ENCODE results near the gene MINDY1.

DNA sequence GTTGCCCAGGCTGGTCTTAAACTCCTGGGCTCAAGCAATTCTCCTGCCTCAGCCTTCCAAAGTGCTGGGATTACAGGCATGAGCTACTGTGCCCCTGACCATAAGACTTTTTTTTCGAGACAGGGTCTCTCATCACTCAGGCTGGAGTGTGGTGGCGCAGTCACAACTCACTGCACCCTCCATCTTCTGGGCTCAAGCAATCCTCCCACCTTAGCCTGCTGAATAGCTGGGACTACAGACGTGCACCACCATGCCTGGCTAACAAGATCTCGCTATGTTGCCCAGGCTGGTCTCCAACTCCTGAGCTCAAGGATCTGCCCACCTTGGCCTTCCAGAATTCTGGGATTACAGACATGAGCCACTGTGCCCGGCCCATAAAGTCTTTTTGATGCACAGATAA lies 42.8 kb upstream of the MINDY1 start:
- TF ChIP-seq, protein P1, sequence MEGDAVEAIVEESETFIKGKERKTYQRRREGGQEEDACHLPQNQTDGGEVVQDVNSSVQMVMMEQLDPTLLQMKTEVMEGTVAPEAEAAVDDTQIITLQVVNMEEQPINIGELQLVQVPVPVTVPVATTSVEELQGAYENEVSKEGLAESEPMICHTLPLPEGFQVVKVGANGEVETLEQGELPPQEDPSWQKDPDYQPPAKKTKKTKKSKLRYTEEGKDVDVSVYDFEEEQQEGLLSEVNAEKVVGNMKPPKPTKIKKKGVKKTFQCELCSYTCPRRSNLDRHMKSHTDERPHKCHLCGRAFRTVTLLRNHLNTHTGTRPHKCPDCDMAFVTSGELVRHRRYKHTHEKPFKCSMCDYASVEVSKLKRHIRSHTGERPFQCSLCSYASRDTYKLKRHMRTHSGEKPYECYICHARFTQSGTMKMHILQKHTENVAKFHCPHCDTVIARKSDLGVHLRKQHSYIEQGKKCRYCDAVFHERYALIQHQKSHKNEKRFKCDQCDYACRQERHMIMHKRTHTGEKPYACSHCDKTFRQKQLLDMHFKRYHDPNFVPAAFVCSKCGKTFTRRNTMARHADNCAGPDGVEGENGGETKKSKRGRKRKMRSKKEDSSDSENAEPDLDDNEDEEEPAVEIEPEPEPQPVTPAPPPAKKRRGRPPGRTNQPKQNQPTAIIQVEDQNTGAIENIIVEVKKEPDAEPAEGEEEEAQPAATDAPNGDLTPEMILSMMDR (IDR thresholded peaks at IDR 0.05; ENCODE audit: low read length) = no peak
- no peak for TF ChIP-seq EZH2phosphoT487 (IDR thresholded peaks at IDR 0.05; ENCODE audit: low read length)

All from MM.1S (cell line).